Uterus (tissue), 4 donors: Measurements from ENCODE around the gene ZNF287. TPM values are rescaled to one million over a fixed set of nuclear protein-coding genes. Genes with fewer than 3 reads are reported as not detected.

Experiments used
- DNase-seq, 2 donors: peaks; one replicate each; pipeline ENCODE4 v3.0.0-alpha.2; 2019 to 2020
- H3K27ac ChIP-seq, 2 donors: fragments of 200-600 bp; sonication (generic); 1 replicate in 1 of 2; 2 replicates in 1 of 2; pipeline ENCODE4 v1.5.1; 2016 to 2018
- H3K27me3 ChIP-seq, 2 donors: fragments of 200-600 bp; sonication (generic); one replicate each; pipeline ENCODE4 v1.5.1; 2018 to 2019; ENCODE audit warnings: control low read depth in 1 of 2
- H3K36me3 ChIP-seq, 2 donors: fragments of 200-600 bp; sonication (generic); one replicate each; pipeline ENCODE4 v1.5.1; 2019; ENCODE audit warnings: control low read depth in 1 of 2
- H3K4me1 ChIP-seq, 2 donors: fragments of 200-600 bp; sonication (generic); one replicate each; pipeline ENCODE4 v1.5.1; 2018 to 2019; ENCODE audit warnings: control low read depth in 1 of 2
- H3K4me3 ChIP-seq, 2 donors: fragments of 200-600 bp; sonication (generic); 1 replicate in 1 of 2; 2 replicates in 1 of 2; pipeline ENCODE4 v1.5.1; 2018 to 2019; ENCODE audit warnings: mild to moderate bottlenecking in 1 of 2
- H3K9me3 ChIP-seq, 2 donors: fragments of 200-600 bp; sonication (generic); one replicate each; pipeline ENCODE4 v1.5.1; 2019; ENCODE audit warnings: control low read depth in 1 of 2
- POLR2A ChIP-seq, 2 donors: fragments of 450-650 bp; IDR thresholded peaks; one replicate each; pipeline ENCODE4 v1.6.1; 2016; ENCODE audit warnings: antibody characterized with exemption in 2 of 2, mild to moderate bottlenecking in 1 of 2, moderate library complexity in 1 of 2
- intact Hi-C: fragments of 100-400 bp; cut with DNase I; formaldehyde crosslinking; loops from one replicate; pipeline ENCODE4 v1.15.1; 2023; ENCODE audit warnings: low total_unique reads
- total RNA-seq, 4 donors: library from RNA; depleted of rRNA in 3 of 4; stranded (reverse); fragments of >200 nt in 3 of 4; gene quantifications; one replicate each; pipeline versions ENCODE4 v1.1.0 to v1.2.4, GENCODE V29; 2014 to 2023
- TF ChIP-seq, protein P1 (sequence below), 4 experiments: fragments of 200-600 bp in 2 of 4; fragments of 450-650 bp in 2 of 4; sonication (generic) in 2 of 4; IDR thresholded peaks; one replicate each; pipeline ENCODE4 v1.5.1; 2016 to 2019; ENCODE audit warnings: antibody characterized with exemption in 4 of 4, mild to moderate bottlenecking in 2 of 4, moderate library complexity in 1 of 4
- donor health status: DM: yes; HTN: yes; CAD: no.

Gene ZNF287
- total RNA-seq, 4 donors from 2014 or later: 4.6 to 29.5 (median 5.4) TPM

DNA sequence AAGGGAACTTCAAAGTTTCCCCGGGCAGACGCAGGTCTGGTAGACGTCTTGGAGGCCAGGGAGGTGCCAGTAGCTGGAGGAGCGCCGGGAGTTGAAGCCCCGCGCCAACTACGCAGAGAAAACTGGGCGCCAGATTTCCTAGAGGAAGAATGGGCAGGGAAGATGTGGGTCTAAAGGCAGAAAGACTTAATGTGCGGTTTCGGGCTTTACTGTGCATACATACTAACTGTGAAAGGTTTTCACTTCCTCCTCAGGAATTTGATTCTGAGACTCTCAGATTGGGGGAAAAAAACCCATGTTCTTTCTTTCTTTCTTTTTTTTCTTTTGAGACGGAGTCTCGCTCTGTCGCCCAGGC is 331 bp upstream of the ZNF287 start:
- intact Hi-C loops: no loop called here
- peak overlapping the region in 1 of 2 donors; percentile 71 for H3K27ac ChIP-seq
- no peak for TF ChIP-seq POLR2A (IDR thresholded peaks at IDR 0.05)
- TF ChIP-seq, protein P1, sequence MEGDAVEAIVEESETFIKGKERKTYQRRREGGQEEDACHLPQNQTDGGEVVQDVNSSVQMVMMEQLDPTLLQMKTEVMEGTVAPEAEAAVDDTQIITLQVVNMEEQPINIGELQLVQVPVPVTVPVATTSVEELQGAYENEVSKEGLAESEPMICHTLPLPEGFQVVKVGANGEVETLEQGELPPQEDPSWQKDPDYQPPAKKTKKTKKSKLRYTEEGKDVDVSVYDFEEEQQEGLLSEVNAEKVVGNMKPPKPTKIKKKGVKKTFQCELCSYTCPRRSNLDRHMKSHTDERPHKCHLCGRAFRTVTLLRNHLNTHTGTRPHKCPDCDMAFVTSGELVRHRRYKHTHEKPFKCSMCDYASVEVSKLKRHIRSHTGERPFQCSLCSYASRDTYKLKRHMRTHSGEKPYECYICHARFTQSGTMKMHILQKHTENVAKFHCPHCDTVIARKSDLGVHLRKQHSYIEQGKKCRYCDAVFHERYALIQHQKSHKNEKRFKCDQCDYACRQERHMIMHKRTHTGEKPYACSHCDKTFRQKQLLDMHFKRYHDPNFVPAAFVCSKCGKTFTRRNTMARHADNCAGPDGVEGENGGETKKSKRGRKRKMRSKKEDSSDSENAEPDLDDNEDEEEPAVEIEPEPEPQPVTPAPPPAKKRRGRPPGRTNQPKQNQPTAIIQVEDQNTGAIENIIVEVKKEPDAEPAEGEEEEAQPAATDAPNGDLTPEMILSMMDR (IDR thresholded peaks at IDR 0.05): no peak
- no peaks in the 10 kb centered on the region for H3K27me3 ChIP-seq
- peak overlapping the region; percentile 74 to 77 for H3K4me3 ChIP-seq
- peaks cover 0 to 10% of the 10 kb centered on the region in 2 donors for H3K4me1 ChIP-seq
- no peaks in the 10 kb centered on the region for H3K9me3 ChIP-seq
- no peak for DNase-seq
- no peaks in the 10 kb centered on the region for H3K36me3 ChIP-seq

DNA sequence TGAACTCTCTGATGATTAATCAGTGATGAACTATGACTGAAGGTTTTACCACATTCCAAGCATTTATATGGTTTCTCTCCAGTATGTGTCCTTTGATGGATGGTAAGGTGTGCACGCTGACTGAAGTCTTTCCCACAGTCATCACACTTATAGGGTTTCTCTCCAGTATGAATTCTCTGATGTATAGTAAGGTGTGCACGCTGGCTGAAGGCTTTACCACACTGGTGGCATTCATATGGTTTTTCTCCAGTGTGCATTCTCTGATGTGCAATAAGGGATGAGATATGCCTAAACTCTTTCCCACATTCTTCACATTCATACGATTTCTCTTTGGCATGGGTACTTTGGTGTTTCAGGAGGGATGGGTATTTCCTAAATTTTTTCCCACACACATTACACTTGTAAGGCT is 16.4 kb downstream of the ZNF287 start:
- Histone ChIP-seq H3K36me3 (no peaks in the 10 kb centered on the region), H3K27ac (no peak overlapping the region), H3K9me3 (peaks cover 2 to 94% of the 10 kb centered on the region in 2 donors), H3K4me1 (no peaks in the 10 kb centered on the region), H3K27me3 (no peaks in the 10 kb centered on the region), H3K4me3 (no peak overlapping the region)
- TF ChIP-seq, protein P1 (IDR thresholded peaks at IDR 0.05): no peak
- no peak for TF ChIP-seq POLR2A (IDR thresholded peaks at IDR 0.05)
- intact Hi-C loops: no loop called here
- DNase-seq: no peak

DNA sequence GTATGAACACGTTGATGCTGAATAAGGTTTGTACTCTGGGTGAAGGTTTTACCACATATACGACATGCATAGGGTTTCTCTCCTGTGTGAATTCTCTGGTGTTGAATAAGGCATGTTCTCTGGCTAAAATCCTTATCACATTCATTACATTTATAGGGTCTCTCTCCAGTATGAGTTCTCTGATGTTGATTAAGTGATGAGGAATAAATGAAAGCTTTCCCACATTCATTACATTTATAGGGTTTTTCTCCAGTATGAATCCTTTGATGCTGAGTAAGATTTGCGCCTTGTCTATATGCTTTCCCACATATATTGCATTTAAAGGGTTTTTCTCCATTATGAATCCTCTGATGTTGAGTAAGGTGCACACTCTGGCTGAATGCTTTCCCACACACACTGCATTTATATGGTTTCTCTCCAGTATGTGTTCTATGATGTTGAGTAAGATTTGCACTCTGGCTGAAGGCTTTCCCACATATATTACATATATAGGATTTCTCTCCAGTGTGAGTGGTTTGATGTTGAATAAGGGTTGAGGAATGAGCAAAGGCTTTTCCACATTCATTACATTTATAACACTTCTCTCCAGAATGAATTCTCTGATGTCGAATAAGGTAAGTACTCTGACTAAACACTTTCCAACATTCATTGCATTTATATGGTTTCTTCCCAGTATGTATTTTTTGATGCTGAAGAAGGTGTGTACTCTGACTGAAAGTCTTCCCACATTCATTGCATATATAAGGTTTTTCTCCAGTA is 16.9 kb downstream of the ZNF287 start:
- no peak overlapping the region for H3K4me3 ChIP-seq
- H3K36me3 ChIP-seq: no peaks in the 10 kb centered on the region
- TF ChIP-seq, protein P1 (IDR thresholded peaks at IDR 0.05): no peak
- TF ChIP-seq POLR2A (IDR thresholded peaks at IDR 0.05): no peak
- no peak overlapping the region for H3K27ac ChIP-seq
- peaks cover 2 to 97% of the 10 kb centered on the region in 2 donors for H3K9me3 ChIP-seq
- DNase-seq: no peak
- intact Hi-C loops: no loop called here
- no peaks in the 10 kb centered on the region for H3K4me1 ChIP-seq
- no peaks in the 10 kb centered on the region for H3K27me3 ChIP-seq

DNA sequence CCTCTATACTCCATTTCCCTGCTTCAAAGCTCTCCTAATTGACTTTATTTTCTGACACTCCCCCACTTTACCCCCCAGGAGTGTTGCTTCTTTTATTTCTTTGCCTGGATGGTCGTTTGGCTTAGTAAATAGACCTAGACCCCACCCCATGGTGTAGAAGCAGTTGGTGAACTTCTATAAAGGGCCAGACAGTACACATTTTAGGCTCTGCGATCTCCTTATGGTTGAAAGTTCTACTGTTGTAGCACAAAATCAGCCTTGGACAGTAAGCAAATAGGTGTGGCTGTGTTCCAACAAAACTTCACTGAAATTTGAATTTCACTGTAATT is 31.9 kb downstream of the ZNF287 start:
- Histone ChIP-seq H3K36me3 (no peaks in the 10 kb centered on the region), H3K4me1 (no peaks in the 10 kb centered on the region), H3K4me3 (no peak overlapping the region), H3K27ac (no peak overlapping the region), H3K9me3 (no peaks in the 10 kb centered on the region), H3K27me3 (no peaks in the 10 kb centered on the region)
- intact Hi-C loops: no loop called here
- no peak for DNase-seq
- no peak for TF ChIP-seq POLR2A (IDR thresholded peaks at IDR 0.05)
- TF ChIP-seq, protein P1 (IDR thresholded peaks at IDR 0.05): no peak

GRCh38 chr17:16534236-16534635 is 34.8 kb downstream of the ZNF287 start:
- Histone ChIP-seq H3K4me1 (no peaks in the 10 kb centered on the region), H3K4me3 (no peak overlapping the region), H3K9me3 (no peaks in the 10 kb centered on the region), H3K27ac (no peak overlapping the region), H3K36me3 (no peaks in the 10 kb centered on the region), H3K27me3 (no peaks in the 10 kb centered on the region)
- TF ChIP-seq, protein P1 (IDR thresholded peaks at IDR 0.05): no peak
- TF ChIP-seq POLR2A (IDR thresholded peaks at IDR 0.05): no peak
- DNase-seq: no peak
- intact Hi-C loops: no loop called here
